ENCODE results near the gene PLAAT2.

PLAAT2 gene

DNA sequence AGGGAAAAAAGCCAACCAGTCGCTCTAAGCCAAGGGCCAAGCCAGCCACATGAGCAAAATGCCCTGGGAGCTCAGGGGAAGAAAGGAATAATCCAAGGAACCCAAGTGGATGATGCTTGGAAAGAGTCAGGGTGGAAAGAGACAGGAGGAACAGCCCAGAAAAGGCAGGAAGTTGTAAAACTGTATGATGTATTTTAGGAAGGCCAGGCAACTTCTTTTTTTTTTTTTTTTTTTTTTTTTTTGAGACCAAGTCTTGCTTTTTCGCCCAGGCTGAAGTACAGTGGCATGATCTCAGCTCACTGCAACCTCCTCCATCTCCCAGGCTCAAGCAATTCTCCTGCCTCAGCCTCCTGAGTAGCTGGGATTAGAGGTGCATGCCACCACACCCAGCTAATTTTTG lies 55.7 kb downstream of the PLAAT2 start:
- TF ChIP-seq, protein P1, sequence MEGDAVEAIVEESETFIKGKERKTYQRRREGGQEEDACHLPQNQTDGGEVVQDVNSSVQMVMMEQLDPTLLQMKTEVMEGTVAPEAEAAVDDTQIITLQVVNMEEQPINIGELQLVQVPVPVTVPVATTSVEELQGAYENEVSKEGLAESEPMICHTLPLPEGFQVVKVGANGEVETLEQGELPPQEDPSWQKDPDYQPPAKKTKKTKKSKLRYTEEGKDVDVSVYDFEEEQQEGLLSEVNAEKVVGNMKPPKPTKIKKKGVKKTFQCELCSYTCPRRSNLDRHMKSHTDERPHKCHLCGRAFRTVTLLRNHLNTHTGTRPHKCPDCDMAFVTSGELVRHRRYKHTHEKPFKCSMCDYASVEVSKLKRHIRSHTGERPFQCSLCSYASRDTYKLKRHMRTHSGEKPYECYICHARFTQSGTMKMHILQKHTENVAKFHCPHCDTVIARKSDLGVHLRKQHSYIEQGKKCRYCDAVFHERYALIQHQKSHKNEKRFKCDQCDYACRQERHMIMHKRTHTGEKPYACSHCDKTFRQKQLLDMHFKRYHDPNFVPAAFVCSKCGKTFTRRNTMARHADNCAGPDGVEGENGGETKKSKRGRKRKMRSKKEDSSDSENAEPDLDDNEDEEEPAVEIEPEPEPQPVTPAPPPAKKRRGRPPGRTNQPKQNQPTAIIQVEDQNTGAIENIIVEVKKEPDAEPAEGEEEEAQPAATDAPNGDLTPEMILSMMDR (IDR thresholded peaks at IDR 0.05; ENCODE audit: borderline replicate concordance, control extremely low read depth, extremely low read depth, insufficient read depth, missing control alignments), result no peak
- in situ Hi-C loops (cut with MboI; ENCODE audit: low sequenced_read_pairs, unreplicated experiment), result no loop called here
- DNase-seq (ENCODE audit: low spot score), result no peak

DNA sequence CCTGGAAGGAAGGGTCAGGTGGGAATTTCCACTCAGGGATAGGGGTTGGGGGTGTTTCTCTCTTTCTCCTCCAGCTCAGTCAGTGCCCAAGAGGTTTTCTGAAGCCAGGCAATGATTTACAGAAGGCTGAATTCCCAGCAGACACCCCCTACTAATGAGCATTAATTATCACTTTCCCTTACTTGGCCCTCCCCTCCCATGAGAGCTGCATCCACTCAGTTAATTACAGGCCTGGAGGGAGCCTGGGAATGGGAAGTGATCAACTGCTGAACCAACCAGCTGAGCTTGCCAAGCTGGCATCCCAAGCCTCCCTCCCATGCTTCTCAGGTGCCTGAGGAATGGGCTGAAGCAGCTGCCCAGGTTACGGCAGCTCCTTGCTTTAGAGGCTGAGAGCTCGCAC lies 56.3 kb downstream of the PLAAT2 start:
- DNase-seq (ENCODE audit: low spot score), result no peak
- in situ Hi-C loops (cut with MboI; ENCODE audit: low sequenced_read_pairs, unreplicated experiment), result no loop called here
- TF ChIP-seq, protein P1 (IDR thresholded peaks at IDR 0.05; ENCODE audit: borderline replicate concordance, control extremely low read depth, extremely low read depth, insufficient read depth, missing control alignments), result no peak

DNA sequence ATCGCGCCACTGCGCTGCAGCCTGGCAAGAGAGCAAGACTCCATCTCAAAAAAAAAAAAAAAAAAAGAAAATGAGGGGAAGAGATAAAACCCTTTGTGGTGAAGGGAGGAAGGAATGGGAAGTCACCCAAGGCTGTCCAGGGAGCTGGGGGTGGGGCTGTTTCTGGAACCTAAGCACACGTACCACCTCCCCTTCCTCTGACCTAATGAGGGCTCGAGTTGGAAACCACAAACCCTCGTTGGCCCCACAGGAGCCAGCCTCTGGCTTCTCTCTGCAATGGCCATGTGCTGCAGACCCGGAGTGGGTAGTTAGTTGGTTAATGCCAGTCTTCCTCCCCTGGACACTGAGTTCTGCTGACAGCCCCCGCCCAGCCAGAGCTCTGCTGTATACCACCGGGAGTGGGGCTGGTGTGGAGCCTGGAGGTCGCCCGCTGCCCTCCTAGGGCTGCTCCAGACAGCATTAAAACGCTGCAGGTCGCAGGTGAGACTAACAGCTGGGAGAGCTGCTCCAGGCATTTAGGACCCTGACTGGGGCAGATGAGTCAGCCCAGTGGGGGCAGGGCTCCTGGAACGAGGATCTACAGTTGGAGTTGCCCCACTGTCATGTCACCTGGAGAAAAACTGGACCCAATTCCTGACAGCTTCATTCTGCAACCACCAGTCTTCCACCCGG lies 57.2 kb downstream of the PLAAT2 start, which contains the start of gene LGALS12:
Gene LGALS12, plus strand, starts transcription at position 228 of the 672 bp plus-strand sequence. Its CDS starts 375 bp downstream, at position 603.
- in situ Hi-C loops (cut with MboI; ENCODE audit: low sequenced_read_pairs, unreplicated experiment), result no loop called here
- DNase-seq (ENCODE audit: low spot score), result peak; percentile 23
- TF ChIP-seq, protein P1 (IDR thresholded peaks at IDR 0.05; ENCODE audit: borderline replicate concordance, control extremely low read depth, extremely low read depth, insufficient read depth, missing control alignments), result no peak

DNA sequence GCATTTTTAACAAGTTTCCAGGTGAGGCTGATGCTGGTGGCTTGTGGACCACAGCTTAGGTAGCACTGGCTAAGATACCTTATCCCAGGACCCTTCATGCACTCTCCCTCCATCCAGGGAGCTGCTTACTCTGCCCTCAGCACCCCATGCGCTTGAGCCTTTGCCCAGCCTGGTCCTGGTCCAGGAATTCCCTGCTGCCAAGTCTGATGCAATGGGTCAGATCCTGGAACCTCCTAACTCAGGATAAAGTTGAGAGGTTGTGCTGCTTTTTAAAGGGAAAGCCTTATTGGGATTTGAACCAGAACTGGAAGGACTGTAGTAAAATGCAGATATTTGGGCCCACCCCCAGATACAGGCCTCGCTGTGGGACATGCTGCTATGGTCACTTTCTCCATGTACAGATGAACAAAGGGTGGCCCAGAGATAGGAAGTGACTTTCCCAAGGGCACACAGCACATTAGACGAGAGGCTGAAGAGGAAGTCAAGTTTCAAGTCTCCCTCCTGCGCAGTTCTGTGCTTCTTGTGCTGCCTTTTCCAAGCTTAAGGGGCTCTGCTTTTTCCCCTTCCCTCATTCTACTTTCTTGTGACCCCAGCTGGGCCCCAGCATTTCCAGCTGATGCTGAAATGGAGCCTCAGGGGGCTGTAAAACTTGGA lies 58.1 kb downstream of the PLAAT2 start:
- in situ Hi-C loops (cut with MboI; ENCODE audit: low sequenced_read_pairs, unreplicated experiment), result no loop called here
- no peak for DNase-seq (ENCODE audit: low spot score)
- TF ChIP-seq, protein P1 (IDR thresholded peaks at IDR 0.05; ENCODE audit: borderline replicate concordance, control extremely low read depth, extremely low read depth, insufficient read depth, missing control alignments), result no peak

DNA sequence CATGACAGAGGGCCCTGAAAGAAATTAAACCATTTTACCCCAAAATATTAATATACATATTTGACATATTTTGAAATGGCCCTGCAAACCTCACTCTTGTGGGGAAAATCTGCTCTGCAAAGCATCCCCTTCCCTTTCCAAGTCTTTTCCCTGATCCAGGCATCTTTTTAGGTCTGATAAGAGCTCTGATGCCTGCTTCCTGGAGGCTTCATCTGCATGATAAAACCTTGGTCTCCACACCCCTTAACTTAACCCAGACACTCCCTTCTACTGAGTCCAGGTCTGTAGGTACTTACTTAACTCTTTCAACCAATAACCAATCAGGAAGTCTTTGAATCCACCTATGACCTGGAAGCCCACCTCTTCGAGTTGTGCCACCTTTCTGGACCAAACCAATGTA lies 59.1 kb downstream of the PLAAT2 start:
- no peak for DNase-seq (ENCODE audit: low spot score)
- TF ChIP-seq, protein P1 (IDR thresholded peaks at IDR 0.05; ENCODE audit: borderline replicate concordance, control extremely low read depth, extremely low read depth, insufficient read depth, missing control alignments), result no peak
- in situ Hi-C loops (cut with MboI; ENCODE audit: low sequenced_read_pairs, unreplicated experiment), result no loop called here

DNA sequence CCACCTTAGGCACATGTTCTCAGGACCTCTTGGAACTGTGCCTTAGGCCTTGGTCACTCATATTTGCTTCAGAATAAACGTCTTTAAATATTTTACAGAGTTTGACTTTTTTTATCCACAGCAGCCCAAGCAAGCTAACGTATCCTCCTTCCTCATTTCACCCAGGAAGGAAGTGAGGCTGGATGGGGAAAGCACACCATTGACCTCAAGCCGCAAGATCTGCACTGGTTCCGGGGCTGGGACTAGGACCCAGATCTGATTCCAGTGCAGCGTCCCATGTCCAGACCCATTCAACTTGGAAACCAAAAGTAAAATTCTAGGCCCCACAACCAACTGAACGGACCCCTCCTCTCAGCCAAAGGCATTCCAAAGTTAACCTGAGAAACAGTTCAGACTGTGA lies 59.7 kb downstream of the PLAAT2 start:
- DNase-seq (ENCODE audit: low spot score), result no peak
- in situ Hi-C loops (cut with MboI; ENCODE audit: low sequenced_read_pairs, unreplicated experiment), result no loop called here
- TF ChIP-seq, protein P1 (IDR thresholded peaks at IDR 0.05; ENCODE audit: borderline replicate concordance, control extremely low read depth, extremely low read depth, insufficient read depth, missing control alignments), result no peak
